HG03135 (cell line): ENCODE results near the gene IGDCC3.

Experiments used
- ATAC-seq: cut with Tn5 transposase; IDR thresholded peaks from one replicate; pipeline ENCODE4 v1.9.1; 2021; ENCODE audit warnings: mild to moderate bottlenecking, moderate library complexity; ENCODE audit not compliant: unreplicated experiment

The IGDCC3 gene

GRCh38 chr15:65377976-65378366 lies at the start of gene IGDCC3:
Gene IGDCC3 (minus strand): TSS chr15:65378002. CDS start chr15:65377788, 214 bp downstream.
- ATAC-seq = no peak

GRCh38 chr15:65426216-65426853 lies 48.5 kb upstream of the IGDCC3 start:
- no peak for ATAC-seq

GRCh38 chr15:65424683-65425082 lies 46.9 kb upstream of the IGDCC3 start:
- no peak for ATAC-seq

GRCh38 chr15:65423976-65424679 lies 46.3 kb upstream of the IGDCC3 start:
- no peak for ATAC-seq

GRCh38 chr15:65423150-65423975 lies 45.6 kb upstream of the IGDCC3 start:
- ATAC-seq = no peak

GRCh38 chr15:65421360-65422215 lies 43.8 kb upstream of the IGDCC3 start:
- ATAC-seq = no peak

- no peak for ATAC-seq
Measured at GRCh38 chr15:65420975-65421359, 43.2 kb upstream of the IGDCC3 start.

GRCh38 chr15:65418596-65418995 lies 40.8 kb upstream of the IGDCC3 start:
- no peak for ATAC-seq

GRCh38 chr15:65416845-65417416 lies 39.1 kb upstream of the IGDCC3 start:
- no peak for ATAC-seq

GRCh38 chr15:65414841-65415621 lies 37.2 kb upstream of the IGDCC3 start:
- ATAC-seq = no peak

- ATAC-seq = no peak
Measured at GRCh38 chr15:65413760-65414144, 36.0 kb upstream of the IGDCC3 start.

- no peak for ATAC-seq
Measured at GRCh38 chr15:65413051-65413759, 35.4 kb upstream of the IGDCC3 start.

GRCh38 chr15:65412556-65412955 lies 34.8 kb upstream of the IGDCC3 start:
- ATAC-seq = no peak

GRCh38 chr15:65411465-65412071 lies 33.8 kb upstream of the IGDCC3 start:
- no peak for ATAC-seq

GRCh38 chr15:65410972-65411371 lies 33.2 kb upstream of the IGDCC3 start:
- ATAC-seq = no peak

GRCh38 chr15:65410036-65410435 lies 32.2 kb upstream of the IGDCC3 start:
- no peak for ATAC-seq

GRCh38 chr15:65409036-65409631 lies 31.3 kb upstream of the IGDCC3 start:
- ATAC-seq = no peak

- ATAC-seq = no peak
Measured at GRCh38 chr15:65408324-65409035, 30.7 kb upstream of the IGDCC3 start.
